Mucosa of descending colon (tissue), 3 donors: Measurements from ENCODE around the gene G6PC3. TPM values are rescaled to one million over a fixed set of nuclear protein-coding genes. Genes with fewer than 3 reads are reported as not detected.
"Not testable (repeated sequence)": the region's sequence is repeated elsewhere in the genome, so short reads cannot be mapped to it uniquely, and the experiment has no call there.

Experiments used
- ATAC-seq: fragments of 200-7000 bp; cut with Tn5 transposase; one replicate; pipeline ENCODE4 v1.9.1; 2020; ENCODE audit warnings: mild to moderate bottlenecking, moderate library complexity
- DNase-seq, 3 donors: peaks; one replicate each; pipeline ENCODE4 v3.0.0-alpha.2; 2020
- H3K36me3 ChIP-seq: fragments of 200-600 bp; one replicate; pipeline ENCODE4 v1.8.0; 2021; ENCODE audit warnings: low read depth, mild to moderate bottlenecking
- H3K4me1 ChIP-seq: fragments of 200-600 bp; one replicate; pipeline ENCODE4 v1.8.0; 2021; ENCODE audit warnings: low read depth, mild to moderate bottlenecking
- H3K4me3 ChIP-seq: fragments of 200-600 bp; one replicate; pipeline ENCODE4 v1.8.0; 2021; ENCODE audit warnings: mild to moderate bottlenecking
- H3K9me3 ChIP-seq: fragments of 200-600 bp; one replicate; pipeline ENCODE4 v1.8.0; 2021; ENCODE audit warnings: mild to moderate bottlenecking
- CTCF ChIP-seq: fragments of 200-600 bp; IDR thresholded peaks from one replicate; pipeline ENCODE4 v1.8.0; 2022; ENCODE audit warnings: antibody characterized with exemption, mild to moderate bottlenecking
- intact Hi-C, 2 donors: fragments of 100-400 bp; cut with DNase I in 1 of 2; cut with micrococcal nuclease in 1 of 2; formaldehyde crosslinking; loops; one replicate each; pipeline versions ENCODE4 v1.11.0 to v1.11.1; 2022; cut with DNase I, micrococcal nuclease
- total RNA-seq, 3 donors: library from RNA; stranded (reverse); fragmentation: NEBNext Ultra II Directional in 2 of 3; extraction: Animal tissue kit (Norgen Biotek cat#: 25700) in 2 of 3; gene quantifications; one replicate each; pipeline versions ENCODE4 v1.2.1 to v1.2.4, GENCODE V29; 2021 to 2023
- donor health status: DM: no; HTN: no; CAD: no; lungs with moderate emphysema.
- donor health status: DM: no; HTN: no; CAD: no.
- donor health status: DM: no; HTN: yes; CAD: no.

The G6PC3 gene
- total RNA-seq, 3 donors from 2014 or later: 29.5 to 48.1 (median 30.0) TPM

- no peak for TF ChIP-seq CTCF
Measured at GRCh38 chr17:44118427-44119050, 48.0 kb downstream of the G6PC3 start.

GRCh38 chr17:44119062-44119461 is 48.5 kb downstream of the G6PC3 start:
- DNase-seq: no peak
- peaks cover 9% of the 10 kb centered on the region for H3K4me1 ChIP-seq
- intact Hi-C loops: no loop called here

More at GRCh38 chr17:44118427-44119050, 48.0 kb downstream of the G6PC3 start:
- H3K9me3 ChIP-seq: no peaks in the 10 kb centered on the region
- intact Hi-C loops: no loop called here
- H3K36me3 ChIP-seq: no peaks in the 10 kb centered on the region
- no peak for DNase-seq
- no peak for ATAC-seq
- peaks cover 9% of the 10 kb centered on the region for H3K4me1 ChIP-seq
- no peak overlapping the region for H3K4me3 ChIP-seq

GRCh38 chr17:44119798-44120197 is 49.3 kb downstream of the G6PC3 start:
- Histone ChIP-seq H3K36me3 (no peaks in the 10 kb centered on the region), H3K4me1 (peaks cover 14% of the 10 kb centered on the region), H3K9me3 (no peaks in the 10 kb centered on the region), H3K4me3 (no peak overlapping the region)
- intact Hi-C loops: no loop called here
- TF ChIP-seq CTCF: no peak
- ATAC-seq (no peak), DNase-seq (no peak)

More at GRCh38 chr17:44119062-44119461, 48.5 kb downstream of the G6PC3 start:
- ATAC-seq: no peak
- H3K36me3 ChIP-seq: no peaks in the 10 kb centered on the region
- H3K9me3 ChIP-seq: no peaks in the 10 kb centered on the region
- no peak overlapping the region for H3K4me3 ChIP-seq
- no peak for TF ChIP-seq CTCF

GRCh38 chr17:44120281-44120680 is 49.7 kb downstream of the G6PC3 start:
- peaks cover 14% of the 10 kb centered on the region for H3K4me1 ChIP-seq
- H3K4me3 ChIP-seq, ATAC-seq, H3K36me3 ChIP-seq, H3K9me3 ChIP-seq, intact Hi-C loops, DNase-seq: not testable (repeated sequence)

- ATAC-seq (no peak), DNase-seq (no peak)
- Histone ChIP-seq H3K36me3 (no peaks in the 10 kb centered on the region), H3K4me3 (no peak overlapping the region), H3K9me3 (no peaks in the 10 kb centered on the region), H3K4me1 (peaks cover 14% of the 10 kb centered on the region)
- no peak for TF ChIP-seq CTCF
- intact Hi-C loops: no loop called here
Measured at GRCh38 chr17:44120851-44121605, 50.5 kb downstream of the G6PC3 start.
